Tibial nerve (tissue), 4 donors: ENCODE measurements around the gene TGM3.

Experiments
- CTCF ChIP-seq, 5 experiments: fragments of 200-600 bp in 3 of 5; fragments of 450-650 bp in 2 of 5; sonication (generic) in 3 of 5; IDR thresholded peaks; one replicate each; pipeline ENCODE4 v1.5.1; 2016 to 2019; ENCODE audit warnings: antibody characterized with exemption in 5 of 5, mild to moderate bottlenecking in 3 of 5, moderate library complexity in 2 of 5
- EP300 ChIP-seq, 2 donors: sonication (generic); formaldehyde crosslinking; IDR thresholded peaks; one replicate each; pipeline ENCODE4 v1.6.1; 2017; ENCODE audit warnings: antibody characterized with exemption in 2 of 2, mild to moderate bottlenecking in 1 of 2
- POLR2A ChIP-seq, 2 donors: fragments of 450-650 bp; IDR thresholded peaks; one replicate each; pipeline ENCODE4 v1.6.1; 2017; ENCODE audit warnings: antibody characterized with exemption in 2 of 2, mild to moderate bottlenecking in 2 of 2, moderate library complexity in 2 of 2

GRCh38 chr20:2298116-2298515 is 2.3 kb downstream of the TGM3 start:
- TF ChIP-seq CTCF (IDR thresholded peaks at IDR 0.05) (no peak), EP300 (IDR thresholded peaks at IDR 0.05) (no peak), POLR2A (IDR thresholded peaks at IDR 0.05) (no peak)
